Hindlimb muscle (tissue), 1 donor: ENCODE measurements around the gene CCR5. TPM values are rescaled to one million over a fixed set of nuclear protein-coding genes. Genes with fewer than 3 reads are reported as not detected.

Experiments used
- DNase-seq: peaks from one replicate; pipeline ENCODE4 v3.0.0-alpha.2; 2013
- polyA plus RNA-seq: library from polyadenylated mRNA; unstranded; fragments of 120-200 nt; gene quantifications from one replicate; pipeline ENCODE4 v1.2.1, GENCODE V29; 2013; ENCODE audit not compliant: insufficient read length

CCR5 gene
- polyA plus RNA-seq, 1 donor = 0.52 TPM

- DNase-seq = no peak
Measured at GRCh38 chr3:46409739-46410489, 39.2 kb downstream of the CCR5 start.

- DNase-seq = no peak
Measured at GRCh38 chr3:46410669-46411068, 39.9 kb downstream of the CCR5 start.

- DNase-seq = no peak
Measured at GRCh38 chr3:46411271-46411670, 40.5 kb downstream of the CCR5 start.

- no peak for DNase-seq
Measured at GRCh38 chr3:46412786-46413298, 42.1 kb downstream of the CCR5 start.

- DNase-seq = no peak
Measured at GRCh38 chr3:46413951-46414350, 43.2 kb downstream of the CCR5 start.

- DNase-seq = no peak
Measured at GRCh38 chr3:46414739-46415138, 44.0 kb downstream of the CCR5 start.

GRCh38 chr3:46416125-46416810 lies 45.5 kb downstream of the CCR5 start:
- no peak for DNase-seq

GRCh38 chr3:46416811-46417510 lies 46.2 kb downstream of the CCR5 start:
- no peak for DNase-seq

GRCh38 chr3:46417841-46418611 lies 47.3 kb downstream of the CCR5 start:
- DNase-seq = no peak

GRCh38 chr3:46419816-46420215 lies 49.1 kb downstream of the CCR5 start:
- no peak for DNase-seq

- DNase-seq = no peak
Measured at GRCh38 chr3:46420931-46421330, 50.2 kb downstream of the CCR5 start.

GRCh38 chr3:46422617-46423016 lies 51.9 kb downstream of the CCR5 start:
- no peak for DNase-seq

GRCh38 chr3:46423588-46423987 lies 52.8 kb downstream of the CCR5 start:
- no peak for DNase-seq

Other genes with a start within 250 kb of the CCR5 start
- gene CCR1, start 162.6 kb upstream of the CCR5 start, polyA plus RNA-seq = 3.1 TPM
- not detected for gene CCR3, start 128.5 kb upstream of the CCR5 start, polyA plus RNA-seq
- gene CCR2, start 16.8 kb upstream of the CCR5 start, polyA plus RNA-seq = 0.58 TPM
- gene CCRL2, start 36.3 kb downstream of the CCR5 start, polyA plus RNA-seq = 0.74 TPM
- gene LTF, start 94.0 kb downstream of the CCR5 start, polyA plus RNA-seq = 3.7 TPM
- gene RTP3, start 127.0 kb downstream of the CCR5 start, polyA plus RNA-seq = 0.25 TPM
- 5.9 TPM for gene LRRC2, start 195.4 kb downstream of the CCR5 start, polyA plus RNA-seq
- 0.26 TPM for gene FAM240A, start 241.6 kb downstream of the CCR5 start, polyA plus RNA-seq